HEK293 (cell line): Measurements from ENCODE around the gene AUP1.

Experiments used
- CTCF ChIA-PET: fragments of 350-600 bp; formaldehyde crosslinking; extraction: SDS; loops from one replicate; lab custom pipeline; 2021; ENCODE audit warnings: antibody characterized with exemption; lab: Yijun Ruan, JAX
- POLR2A ChIA-PET: fragments of 300-600 bp; formaldehyde crosslinking; extraction: SDS; loops from one replicate; lab custom pipeline; 2020; ENCODE audit warnings: antibody characterized with exemption, inconsistent platforms; lab: Yijun Ruan, JAX
- H3K27ac ChIP-seq: fragments of 200-500 bp; sonication (Bioruptor generic); 2 replicates; pipeline ENCODE4 v1.5.1; 2014; ENCODE audit warnings: low read depth, low read length, control low read depth, inconsistent platforms; ENCODE audit errors: extremely low read depth
- H3K36me3 ChIP-seq, 2 experiments: fragments of 200-500 bp in 1 of 2; sonication (Bioruptor generic) in 1 of 2; 1 replicate in 1 of 2; 2 replicates in 1 of 2; pipeline ENCODE4 v1.5.1; 2014 to 2017; ENCODE audit warnings: inconsistent platforms in 2 of 2, low read length in 2 of 2; ENCODE audit not compliant: control insufficient read depth in 2 of 2, insufficient read depth in 1 of 2
- H3K4me1 ChIP-seq: fragments of 200-500 bp; sonication (Bioruptor generic); 2 replicates; pipeline ENCODE4 v1.5.1; 2014; ENCODE audit warnings: mild to moderate bottlenecking, low read length, inconsistent platforms; ENCODE audit not compliant: control insufficient read depth, insufficient read depth
- H3K4me3 ChIP-seq: 2 replicates; pipeline ENCODE4 v1.5.1; 2011; ENCODE audit warnings: low read depth, mild to moderate bottlenecking, control low read depth, low read length, moderate library complexity
- H3K9me3 ChIP-seq: fragments of 200-500 bp; sonication (Bioruptor generic); 2 replicates; pipeline ENCODE4 v1.5.1; 2014; ENCODE audit warnings: low read depth, low read length, inconsistent platforms; ENCODE audit not compliant: control insufficient read depth, insufficient read depth
- GLIS1 ChIP-seq: fragments of 450-650 bp; formaldehyde crosslinking; IDR thresholded peaks from 2 replicates; pipeline ENCODE4 v1.5.1; 2016; ENCODE audit warnings: missing biosample characterization, missing genetic modification characterization
- GLIS2 ChIP-seq: fragments of 450-650 bp; formaldehyde crosslinking; IDR thresholded peaks from 2 replicates; pipeline ENCODE4 v1.5.1; 2016; ENCODE audit warnings: missing biosample characterization, missing genetic modification characterization
- HIC1 ChIP-seq: fragments of 450-650 bp; formaldehyde crosslinking; IDR thresholded peaks from 2 replicates; pipeline ENCODE4 v1.5.1; 2016; ENCODE audit warnings: missing biosample characterization, missing genetic modification characterization
- HOXC10 ChIP-seq: sonication (generic); formaldehyde crosslinking; IDR thresholded peaks from 2 replicates; pipeline ENCODE4 v1.8.1; 2023; ENCODE audit warnings: mild to moderate bottlenecking, missing genetic modification reagents
- PRDM4 ChIP-seq: fragments of 450-650 bp; formaldehyde crosslinking; IDR thresholded peaks from 2 replicates; pipeline ENCODE4 v1.5.1; 2017; ENCODE audit warnings: missing biosample characterization, missing genetic modification characterization
- PRDM6 ChIP-seq: fragments of 450-650 bp; formaldehyde crosslinking; IDR thresholded peaks from 2 replicates; pipeline ENCODE4 v1.5.1; 2017; ENCODE audit warnings: missing biosample characterization, missing genetic modification characterization
- SCRT1 ChIP-seq: fragments of 450-650 bp; formaldehyde crosslinking; IDR thresholded peaks from 2 replicates; pipeline ENCODE4 v1.5.1; 2016; ENCODE audit warnings: missing biosample characterization, missing genetic modification characterization, borderline replicate concordance
- SCRT2 ChIP-seq: fragments of 450-650 bp; formaldehyde crosslinking; IDR thresholded peaks from 2 replicates; pipeline ENCODE4 v1.5.1; 2016; ENCODE audit warnings: missing biosample characterization, missing genetic modification characterization
- SP3 ChIP-seq: fragments of 450-650 bp; formaldehyde crosslinking; IDR thresholded peaks from 2 replicates; pipeline ENCODE4 v1.5.1; 2016; ENCODE audit warnings: missing biosample characterization, missing genetic modification characterization
- TRIM28 ChIP-seq: IDR thresholded peaks from 2 replicates; pipeline ENCODE4 v1.6.1; 2011; ENCODE audit warnings: low read length, control low read depth, borderline replicate concordance
- WT1 ChIP-seq: fragments of 450-650 bp; formaldehyde crosslinking; IDR thresholded peaks from 2 replicates; pipeline ENCODE4 v1.5.1; 2016; ENCODE audit warnings: missing biosample characterization, missing genetic modification characterization
- ZBTB21 ChIP-seq: fragments of 450-650 bp; formaldehyde crosslinking; IDR thresholded peaks from 2 replicates; pipeline ENCODE4 v1.5.1; 2017; ENCODE audit warnings: missing biosample characterization, missing genetic modification characterization
- ZFHX2 ChIP-seq: fragments of 450-650 bp; formaldehyde crosslinking; conservative IDR thresholded peaks from 2 replicates; pipeline ENCODE4 v1.5.1; 2016; ENCODE audit warnings: missing biosample characterization, missing genetic modification characterization
- ZFP3 ChIP-seq: fragments of 450-650 bp; formaldehyde crosslinking; IDR thresholded peaks from 2 replicates; pipeline ENCODE4 v1.5.1; 2016; ENCODE audit warnings: low read depth, missing biosample characterization, missing genetic modification characterization
- ZNF148 ChIP-seq: fragments of 450-650 bp; formaldehyde crosslinking; IDR thresholded peaks from 2 replicates; pipeline ENCODE4 v1.5.0; 2017; ENCODE audit warnings: missing biosample characterization, missing genetic modification characterization, borderline replicate concordance
- ZNF19 ChIP-seq: fragments of 450-650 bp; formaldehyde crosslinking; IDR thresholded peaks from 2 replicates; pipeline ENCODE4; 2016; ENCODE audit warnings: missing biosample characterization, missing genetic modification characterization, low read depth
- ZNF274 ChIP-seq, 2 experiments: fragments of 200-500 bp in 1 of 2; fragments of 450-650 bp in 1 of 2; sonication (Bioruptor generic) in 1 of 2; formaldehyde crosslinking in 1 of 2; IDR thresholded peaks; 2 replicates each; pipeline versions ENCODE4 v1.5.1 to v1.6.1; 2014 to 2016; ENCODE audit warnings: borderline replicate concordance in 1 of 2, inconsistent platforms in 1 of 2, low read length in 1 of 2, missing biosample characterization in 1 of 2, missing genetic modification characterization in 1 of 2
- ZNF398 ChIP-seq: fragments of 450-650 bp; formaldehyde crosslinking; IDR thresholded peaks from 2 replicates; pipeline ENCODE4 v1.5.1; 2017; ENCODE audit warnings: missing biosample characterization, missing genetic modification characterization
- ZNF560 ChIP-seq: fragments of 450-650 bp; formaldehyde crosslinking; IDR thresholded peaks from 2 replicates; pipeline ENCODE4 v1.5.1; 2017; ENCODE audit warnings: missing biosample characterization, missing genetic modification characterization, borderline replicate concordance
- ZNF658 ChIP-seq: fragments of 450-650 bp; formaldehyde crosslinking; IDR thresholded peaks from 2 replicates; pipeline ENCODE4; 2016; ENCODE audit warnings: missing biosample characterization, missing genetic modification characterization
- ZNF76 ChIP-seq: fragments of 450-650 bp; formaldehyde crosslinking; IDR thresholded peaks from 2 replicates; pipeline ENCODE4; 2016; ENCODE audit warnings: low read depth, missing biosample characterization, missing genetic modification characterization, borderline replicate concordance

AUP1 gene

GRCh38 chr2:74551530-74551929 lies 22.0 kb upstream of the AUP1 start:
- peaks cover 0 to 6% of the 10 kb centered on the region in 2 experiments; a peak in 1 of 3 replicates for H3K36me3 ChIP-seq
- no peaks in the 10 kb centered on the region; the same call in 1 of the 2 replicates for H3K4me1 ChIP-seq
- POLR2A ChIA-PET, result no interaction called here
- CTCF ChIA-PET, result interaction anchor here (0.6 kb wide), 2 partner anchors 216 to 290 kb away, joined by 3 to 4 read pairs; no protein-coding TSS in a partner anchor
- H3K4me3 ChIP-seq, result no peak overlapping the region
- TF ChIP-seq ZNF658 (tag by site-specific recombination) (no peak), ZNF148 (no peak), SCRT1 (peak; percentile 51; the same call in 1 of the 2 replicates), ZBTB21 (tag by site-specific recombination) (no peak), GLIS2 (tag by site-specific recombination) (no peak), ZFHX2 (tag by site-specific recombination) (no peak), GLIS1 (tag by site-specific recombination) (no peak), TRIM28 (no peak), SP3 (no peak), ZNF76 (tag by site-specific recombination) (no peak), ZNF274 (IDR thresholded peaks at IDR 0.05; ENCODE audit: low read length) (no peak), ZNF274 (tag by site-specific recombination; IDR thresholded peaks at IDR 0.05; ENCODE audit: borderline replicate concordance) (no peak), PRDM6 (tag by site-specific recombination) (no peak), SCRT2 (peak; percentile 85), ZNF560 (no peak), PRDM4 (tag by site-specific recombination) (no peak), WT1 (tag by site-specific recombination) (no peak), ZFP3 (tag by site-specific recombination) (no peak)
- H3K27ac ChIP-seq, result no peak overlapping the region
- H3K9me3 ChIP-seq, result no peaks in the 10 kb centered on the region

- ChIA-PET CTCF (no interaction called here), POLR2A (no interaction called here)
- no peak overlapping the region for H3K27ac ChIP-seq
- H3K36me3 ChIP-seq, result peaks cover 0 to 4% of the 10 kb centered on the region in 2 experiments; a peak in 1 of 3 replicates
- H3K4me3 ChIP-seq, result no peak overlapping the region
- no peaks in the 10 kb centered on the region for H3K9me3 ChIP-seq
- TF ChIP-seq ZNF398 (peak; percentile 39; the same call in 1 of the 2 replicates), HIC1 (tag by site-specific recombination) (no peak), ZNF19 (tag by site-specific recombination) (no peak), HOXC10 (no peak)
- TF ChIP-seq, all 188 proteins: peak for 1
- H3K4me1 ChIP-seq, result no peaks in the 10 kb centered on the region; the same call in 1 of the 2 replicates
These were observed 20.7 kb upstream of the AUP1 start for GRCh38 chr2:74550231-74550630.
